Activated T-helper 9 cell treated with anti-CD3 and anti-CD28 coated beads, Interleukin-2, amount 50 U/mL, for 16 hours (primary cell): Measurements from ENCODE around the gene DMRT2.

Experiments used
- DNase-seq: peaks from one replicate; pipeline ENCODE4 v3.0.0-alpha.2; 2020; ENCODE audit warnings: low read depth

DMRT2 gene

DNA sequence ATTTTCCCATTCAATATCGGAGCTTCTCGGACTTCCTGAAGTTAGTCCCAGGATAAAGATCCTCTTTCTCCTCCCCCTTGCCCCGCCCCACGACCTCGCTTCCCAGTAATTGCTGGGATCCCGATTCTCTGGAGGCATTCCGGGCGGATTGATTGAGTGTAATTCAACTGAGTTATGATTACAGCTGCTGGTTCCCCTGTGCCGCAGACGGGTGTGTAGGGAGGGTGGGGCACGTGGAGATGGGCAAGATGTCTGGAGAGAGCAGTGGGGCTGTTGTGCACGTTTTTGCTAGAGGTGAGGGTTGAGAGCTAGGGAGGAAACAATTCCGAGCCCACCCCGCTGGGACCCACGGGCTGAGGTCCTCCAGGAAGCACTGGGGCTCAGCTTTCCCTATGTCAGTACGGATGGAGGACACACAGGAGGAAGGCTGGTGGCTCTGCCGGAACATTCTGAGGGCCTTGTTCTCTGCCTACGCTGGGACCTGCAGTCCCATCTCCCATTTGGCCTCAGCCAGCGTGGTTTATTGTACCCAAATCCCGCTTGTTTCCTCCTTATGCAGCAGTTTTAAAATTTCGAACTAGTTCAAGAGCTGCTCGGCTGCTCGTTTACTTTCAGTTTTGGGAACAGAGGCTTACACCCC is 2.4 kb upstream of the DMRT2 start:
- no peak for DNase-seq

DNA sequence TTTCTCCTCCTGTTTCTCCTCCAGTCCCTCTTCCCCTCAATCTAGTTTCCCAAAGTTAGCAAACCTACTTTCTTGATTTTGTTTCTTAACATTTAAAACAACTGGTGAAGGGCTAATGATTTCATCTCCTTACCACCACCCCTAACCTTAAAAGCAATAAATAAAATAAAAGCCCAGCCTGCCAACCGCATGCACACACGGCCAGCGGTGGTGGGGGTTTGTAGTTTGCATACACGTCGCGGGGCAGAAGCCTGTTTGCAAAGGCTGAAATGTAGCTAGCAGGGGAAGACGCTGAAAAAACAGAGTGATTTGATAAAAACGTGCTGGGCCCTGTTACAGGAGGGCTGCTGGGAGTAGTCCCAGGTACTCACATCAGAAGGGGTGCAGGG is 1.9 kb upstream of the DMRT2 start:
- no peak for DNase-seq

DNA sequence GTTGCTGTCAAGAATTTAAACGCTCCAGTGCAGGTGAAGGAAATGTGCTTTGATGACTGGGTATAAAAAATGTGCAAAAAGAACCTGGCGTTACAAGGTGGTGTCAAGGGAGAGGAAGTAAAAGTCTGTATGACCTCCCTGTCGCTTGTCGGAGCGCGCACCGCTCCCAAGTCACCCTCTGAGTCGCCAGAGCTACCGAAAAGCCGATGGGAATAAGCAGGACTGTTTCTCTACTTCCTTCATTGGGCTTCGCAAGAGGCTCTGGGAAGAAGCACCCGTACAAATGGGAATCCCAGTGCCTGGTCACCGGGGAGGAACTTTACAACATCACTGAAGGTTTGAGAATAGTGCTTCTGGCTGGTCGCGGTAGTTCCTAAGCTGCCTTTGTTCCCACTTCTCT is 1.3 kb upstream of the DMRT2 start:
- DNase-seq = no peak

DNA sequence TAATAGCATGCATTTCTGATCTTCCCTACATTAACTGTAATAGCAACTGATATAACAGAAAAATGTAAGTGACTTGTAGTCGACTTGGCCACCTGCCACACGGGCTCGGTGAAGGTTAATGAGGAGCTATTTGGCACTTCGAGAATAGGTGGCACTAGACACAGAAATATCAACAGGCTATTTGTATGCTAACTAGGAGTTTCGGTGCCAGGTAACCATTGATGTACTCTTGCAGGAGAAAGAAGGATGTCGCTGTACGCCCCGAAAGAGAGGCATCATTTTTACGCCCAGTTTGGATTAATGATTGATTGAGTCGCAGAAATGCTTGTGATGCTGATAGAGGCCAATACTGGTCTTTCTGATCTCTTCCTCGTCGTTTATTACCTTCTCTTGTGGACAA is 516 bp upstream of the DMRT2 start:
- no peak for DNase-seq

DNA sequence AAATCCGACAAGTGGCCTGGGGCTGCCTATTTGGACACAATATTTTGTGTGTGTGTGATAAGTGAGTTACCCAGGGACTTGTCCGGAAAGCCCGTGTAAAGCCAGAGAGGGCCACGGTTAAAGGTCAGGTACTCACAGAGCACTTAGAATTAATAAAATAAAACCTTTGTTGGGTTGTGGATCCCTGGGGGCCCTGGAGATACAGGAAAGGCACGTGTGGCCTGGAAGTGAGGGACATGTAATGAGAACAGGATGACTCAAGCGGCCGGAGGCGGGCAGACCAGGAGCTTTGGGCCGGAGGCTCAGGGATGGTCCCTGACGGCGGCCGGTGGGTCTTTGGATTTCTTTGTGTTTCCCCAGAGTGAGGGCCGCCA is 1.0 kb downstream of the DMRT2 start:
- DNase-seq = no peak

DNA sequence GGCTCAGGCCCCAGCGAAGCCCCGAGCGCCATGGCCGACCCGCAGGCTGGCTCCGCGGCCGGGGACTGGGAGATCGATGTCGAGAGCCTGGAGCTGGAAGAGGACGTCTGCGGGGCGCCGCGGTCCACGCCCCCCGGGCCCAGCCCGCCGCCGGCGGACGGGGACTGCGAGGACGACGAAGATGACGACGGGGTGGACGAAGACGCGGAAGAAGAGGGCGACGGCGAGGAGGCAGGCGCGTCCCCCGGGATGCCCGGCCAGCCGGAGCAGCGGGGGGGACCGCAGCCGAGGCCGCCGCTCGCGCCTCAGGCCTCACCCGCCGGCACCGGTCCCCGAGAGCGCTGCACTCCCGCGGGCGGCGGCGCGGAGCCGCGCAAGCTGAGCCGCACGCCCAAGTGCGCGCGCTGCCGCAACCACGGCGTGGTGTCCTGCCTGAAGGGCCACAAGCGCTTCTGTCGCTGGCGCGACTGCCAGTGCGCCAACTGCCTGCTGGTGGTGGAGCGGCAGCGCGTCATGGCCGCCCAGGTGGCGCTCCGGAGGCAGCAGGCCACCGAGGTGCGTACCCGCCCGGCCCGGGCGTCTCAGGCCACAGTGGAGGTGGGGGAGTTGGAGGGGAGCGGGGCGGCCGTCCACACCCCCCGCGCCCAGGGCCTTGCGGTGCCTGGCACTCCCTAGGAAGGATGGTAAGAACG is 1.6 kb downstream of the DMRT2 start:
- no peak for DNase-seq

DNA sequence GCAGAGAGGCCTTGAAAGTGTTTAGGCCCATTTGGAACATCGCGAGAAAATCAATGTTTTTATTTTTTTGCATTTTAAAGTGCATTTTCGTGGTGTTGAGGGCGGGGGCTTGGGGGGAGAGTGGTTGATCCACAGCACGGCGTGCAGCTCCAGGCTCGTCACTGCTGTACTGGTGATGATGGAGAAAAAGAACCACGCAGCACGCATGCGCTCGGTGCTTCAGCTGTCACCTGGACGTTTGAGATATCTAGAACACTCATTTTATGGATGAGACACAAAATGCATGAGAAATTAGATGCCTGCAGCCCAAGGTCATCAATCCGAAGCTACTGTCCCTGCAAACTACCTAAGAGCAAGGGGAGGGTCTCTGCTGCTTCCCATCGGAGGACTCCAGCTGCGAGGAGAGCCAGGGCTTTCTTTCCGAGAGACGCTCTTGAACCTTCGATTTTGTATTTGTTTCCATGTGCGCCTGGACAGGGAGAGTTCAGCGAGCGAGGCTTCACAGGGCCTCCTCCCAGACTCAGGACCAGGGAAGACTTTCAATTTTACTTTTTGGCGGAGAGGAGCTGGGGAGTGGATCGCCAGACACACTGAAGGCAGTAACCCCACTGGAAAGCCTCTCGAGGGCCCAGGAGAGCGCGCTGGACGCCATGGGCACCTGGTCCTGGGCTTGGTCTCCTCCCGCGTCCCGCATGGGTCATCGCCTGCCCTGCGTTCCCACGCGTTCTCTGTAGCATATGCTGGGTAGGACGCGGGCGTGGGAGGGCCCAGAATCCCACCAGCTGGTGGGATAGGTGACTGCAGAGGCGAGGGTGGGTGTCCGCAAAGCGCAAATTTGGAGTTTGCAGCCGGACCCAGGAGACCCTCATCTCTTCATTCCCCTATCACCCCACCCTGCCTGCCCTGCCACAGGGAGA is 2.5 kb downstream of the DMRT2 start:
- no peak for DNase-seq

DNA sequence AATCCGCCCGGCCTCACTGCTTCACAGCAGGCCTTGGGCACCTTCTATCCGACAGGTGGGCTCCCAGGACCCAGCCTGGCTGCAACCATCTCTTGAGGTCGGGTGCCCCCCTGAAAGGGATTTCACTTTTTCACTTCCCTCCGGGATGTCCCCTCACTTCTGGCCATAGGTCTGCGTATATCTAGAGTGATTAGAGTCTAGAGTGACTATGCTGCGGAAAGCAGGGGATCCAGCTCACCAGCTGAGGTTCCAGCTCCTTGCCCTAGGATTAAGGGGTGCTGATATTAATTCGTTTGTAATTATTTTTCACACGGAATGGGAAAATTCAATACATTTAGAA is 3.1 kb downstream of the DMRT2 start:
- no peak for DNase-seq

DNA sequence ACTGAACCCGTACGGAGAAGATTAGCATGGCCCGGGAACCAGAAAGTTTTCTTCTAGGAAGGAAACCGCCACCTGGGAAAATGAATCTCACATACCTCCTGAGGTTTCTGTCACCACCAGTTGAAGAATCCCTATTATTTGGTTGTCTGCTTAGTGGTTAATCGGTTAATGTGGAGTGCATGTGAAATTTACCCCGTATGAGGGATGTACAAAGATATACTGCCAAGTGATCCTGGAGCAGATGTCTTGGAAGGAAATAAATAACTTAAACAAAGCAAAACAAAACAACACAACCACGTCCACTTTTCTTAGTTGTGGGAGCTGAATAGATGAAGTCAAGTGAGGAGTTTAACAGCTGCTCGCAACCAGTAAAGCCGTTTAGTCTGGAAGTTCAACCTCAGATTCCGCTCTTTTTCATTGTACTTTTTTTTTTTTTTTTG is 3.8 kb downstream of the DMRT2 start:
- DNase-seq = no peak

DNA sequence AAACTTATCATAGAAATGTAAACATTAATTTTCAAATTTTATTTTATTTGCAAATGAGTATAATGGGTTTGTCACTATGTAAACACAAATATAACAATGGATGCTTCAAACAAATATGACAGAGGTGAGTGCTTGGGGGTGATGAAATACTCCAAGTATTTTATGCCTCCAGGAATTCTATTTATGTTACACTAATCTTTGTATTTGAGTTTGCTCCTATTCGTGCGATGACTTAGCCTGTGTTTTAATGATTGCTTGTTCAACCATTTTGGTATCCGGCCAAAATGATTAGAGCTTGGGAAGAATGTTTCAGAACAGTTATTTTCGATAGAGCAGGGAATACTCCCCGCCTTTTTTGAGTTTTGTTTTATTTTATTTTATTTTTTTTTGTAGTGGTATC is 5.0 kb downstream of the DMRT2 start:
- DNase-seq = no peak

DNA sequence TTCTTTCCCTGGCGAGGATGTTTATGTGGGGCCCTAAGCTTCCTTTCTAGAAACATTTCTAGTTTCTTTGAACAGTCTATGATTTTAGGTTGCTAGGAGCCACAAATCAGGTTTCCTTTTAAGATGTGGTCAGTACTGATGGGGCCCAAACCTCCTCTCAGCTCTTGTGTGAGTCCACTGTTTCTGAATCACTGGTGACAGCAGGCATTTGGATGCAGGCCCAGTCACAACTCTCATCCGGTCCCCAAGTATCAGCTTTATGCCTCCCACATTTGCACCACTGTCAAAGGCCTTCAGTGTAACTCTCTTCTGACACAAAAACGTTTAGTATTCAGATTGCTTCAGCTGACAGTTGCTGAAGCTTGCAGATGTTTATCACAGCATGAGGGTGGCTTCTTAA is 7.8 kb downstream of the DMRT2 start:
- no peak for DNase-seq

DNA sequence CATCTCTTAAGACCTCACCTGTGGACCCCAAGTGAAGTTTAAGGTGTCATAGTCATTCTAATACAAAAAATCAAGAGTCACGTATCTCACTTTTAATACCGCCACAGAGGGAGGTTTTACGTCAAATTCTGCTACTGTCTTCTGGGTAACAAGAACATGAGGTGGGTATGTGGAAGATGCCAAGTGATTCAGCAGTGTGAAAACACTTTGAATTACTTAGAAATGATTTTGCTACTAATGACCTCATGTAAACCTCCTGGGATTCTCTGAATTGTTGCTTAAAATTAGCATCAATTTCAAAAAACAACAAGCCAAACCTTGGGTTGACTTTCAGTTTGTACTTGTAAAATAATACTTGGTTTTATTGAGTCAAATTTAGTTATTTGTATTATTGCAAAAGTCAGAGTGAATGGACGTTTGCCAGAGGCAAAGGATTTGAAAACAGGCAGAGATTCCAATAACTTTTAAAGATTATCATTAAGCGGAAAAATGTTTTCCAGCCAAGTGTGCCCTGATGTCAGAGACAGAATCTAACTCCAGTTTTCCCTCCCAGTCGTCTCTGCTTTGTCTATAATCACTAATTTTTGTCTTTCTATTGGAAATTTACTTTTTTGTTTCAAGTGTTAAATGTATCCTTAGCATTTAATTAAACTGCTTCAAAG is 8.8 kb downstream of the DMRT2 start:
- no peak for DNase-seq

DNA sequence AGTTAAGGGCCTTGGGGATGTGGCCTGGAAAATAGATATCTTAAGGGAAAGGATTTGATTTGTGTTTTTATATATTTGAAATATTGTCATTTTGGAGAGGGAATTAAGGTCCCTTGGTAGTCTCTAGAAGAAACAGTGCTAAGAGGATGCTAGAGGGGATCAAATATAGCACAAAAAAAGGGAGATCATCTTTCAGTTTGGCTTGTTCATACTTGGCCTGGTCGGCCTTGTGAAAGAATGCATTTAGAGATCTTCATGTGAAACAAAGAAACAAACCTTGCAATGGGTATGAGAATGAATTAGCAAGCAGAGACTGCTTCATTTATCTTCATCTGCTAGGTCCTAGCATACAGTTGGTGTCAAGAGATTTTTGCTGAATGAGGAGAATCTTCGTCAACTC is 15.0 kb downstream of the DMRT2 start:
- DNase-seq = no peak

DNA sequence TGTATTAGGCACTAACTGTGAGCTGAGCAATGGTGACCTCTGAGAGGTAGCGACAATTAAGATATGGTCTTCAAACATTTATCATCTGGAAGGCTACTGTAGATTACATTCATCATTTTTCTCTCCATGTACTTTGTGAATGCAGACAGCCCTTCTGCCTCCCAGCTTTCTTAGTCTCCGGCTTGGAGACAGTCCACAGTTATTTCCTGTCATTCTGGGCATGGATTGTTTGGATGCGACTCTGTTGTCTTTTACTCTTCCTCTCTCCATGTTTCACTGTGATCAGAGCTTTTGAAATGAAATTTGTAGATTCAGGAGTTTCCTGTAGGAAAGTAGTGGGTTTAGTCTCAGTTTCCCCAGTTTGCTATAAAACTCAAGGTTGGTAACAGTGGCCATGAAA is 20.5 kb downstream of the DMRT2 start:
- no peak for DNase-seq

DNA sequence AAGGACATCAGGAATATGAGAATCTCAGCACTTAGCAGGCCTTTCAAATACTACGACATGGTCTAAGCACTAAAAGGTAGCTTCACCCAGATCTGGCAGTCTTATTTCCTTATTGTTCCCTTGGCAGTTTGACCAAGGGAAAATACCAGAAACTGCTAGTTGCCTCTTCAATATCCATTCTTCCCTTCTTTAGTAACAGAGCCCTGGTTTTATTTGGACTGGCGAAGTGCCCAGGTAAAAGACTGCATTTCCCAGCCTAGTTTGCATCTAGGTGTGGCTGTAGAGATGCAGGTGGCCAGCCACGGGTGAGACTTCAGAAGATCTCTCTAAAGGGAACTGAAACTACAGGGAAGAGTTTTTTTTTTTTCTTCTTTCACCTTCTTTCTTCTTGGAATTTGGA is 21.6 kb downstream of the DMRT2 start:
- no peak for DNase-seq

DNA sequence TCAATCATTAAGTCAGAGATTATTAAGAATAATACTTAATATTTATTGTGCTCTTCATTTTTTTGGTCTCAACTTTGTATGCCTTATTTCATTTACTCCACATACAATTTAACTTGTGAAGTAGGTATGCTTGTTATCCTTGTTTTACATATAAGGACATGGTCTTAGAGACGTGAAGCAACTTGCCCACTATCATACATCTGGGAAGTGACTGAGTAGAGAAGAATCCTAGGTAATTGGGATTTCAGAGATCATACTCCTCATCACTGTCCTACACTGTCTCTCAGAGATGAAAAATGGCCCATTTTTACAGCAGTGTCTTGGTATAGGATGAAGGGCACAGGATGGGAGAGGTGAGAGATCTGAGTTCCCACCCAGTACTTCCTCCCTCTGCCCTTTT is 23.3 kb downstream of the DMRT2 start:
- DNase-seq = no peak

DNA sequence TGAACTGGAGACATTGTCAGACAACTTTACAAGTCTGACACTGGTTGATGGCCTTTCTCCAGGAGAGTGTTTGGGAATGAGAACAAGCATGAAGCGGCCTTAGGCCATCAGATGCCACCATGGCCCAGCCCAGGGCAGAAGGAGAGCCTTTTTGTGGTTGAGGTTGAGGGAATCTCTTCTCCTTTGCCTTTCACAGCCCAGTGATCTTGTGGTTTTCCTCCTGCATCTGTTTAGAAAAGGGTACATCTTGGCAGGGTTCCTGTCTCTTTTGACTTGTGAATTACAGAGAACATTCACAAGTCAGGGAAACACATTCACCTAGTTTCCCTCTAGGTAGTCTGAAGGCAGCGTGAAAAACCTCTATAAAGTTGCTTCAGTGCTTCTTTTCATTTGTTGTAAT is 27.5 kb downstream of the DMRT2 start:
- no peak for DNase-seq

DNA sequence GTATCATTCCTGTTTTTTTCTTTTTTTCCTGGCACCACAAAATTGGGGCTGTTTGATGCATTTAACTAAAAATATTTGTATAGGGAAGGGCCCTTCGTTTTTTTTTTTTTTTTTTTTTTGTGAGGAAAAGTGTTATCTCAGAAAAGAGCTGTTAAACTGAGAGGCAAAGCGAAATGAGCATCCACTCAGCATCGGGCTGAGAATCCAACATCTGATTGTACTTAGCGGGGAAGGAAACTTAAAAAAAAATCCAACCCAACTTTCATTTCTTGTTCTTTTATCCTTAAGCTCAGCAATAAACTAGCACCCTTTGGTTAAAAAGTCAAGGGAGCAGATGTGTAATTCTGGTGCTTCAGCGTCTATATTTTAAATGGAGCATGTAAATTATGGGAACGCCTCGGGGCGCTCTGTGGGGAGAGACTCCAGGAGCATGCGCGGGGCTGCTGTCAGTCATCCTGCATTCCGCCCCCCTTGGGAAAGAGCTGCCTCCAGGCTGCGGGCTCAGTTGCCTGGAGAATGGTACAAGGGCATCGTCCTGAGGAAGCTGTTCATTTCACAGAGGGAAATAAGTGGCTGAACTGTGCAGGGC is 33.3 kb downstream of the DMRT2 start:
- no peak for DNase-seq

DNA sequence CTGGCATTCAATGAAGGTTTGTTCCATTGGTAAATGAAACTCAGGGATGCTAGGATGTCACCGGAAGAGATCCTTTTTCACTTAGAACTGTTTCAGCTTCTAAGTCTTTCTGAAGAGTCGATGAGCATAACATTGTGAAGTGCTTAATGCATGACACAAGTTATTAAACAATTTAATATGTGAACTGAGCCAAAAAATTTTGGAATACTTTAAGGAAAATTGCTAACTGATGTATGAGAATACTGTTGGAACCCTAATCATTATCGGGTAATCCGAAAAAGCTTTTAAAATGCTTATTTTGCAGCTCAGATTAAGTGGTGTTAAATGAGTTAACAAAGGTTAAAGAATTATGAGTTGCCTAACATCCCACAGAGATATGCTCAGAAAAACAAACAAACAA is 34.9 kb downstream of the DMRT2 start:
- no peak for DNase-seq

DNA sequence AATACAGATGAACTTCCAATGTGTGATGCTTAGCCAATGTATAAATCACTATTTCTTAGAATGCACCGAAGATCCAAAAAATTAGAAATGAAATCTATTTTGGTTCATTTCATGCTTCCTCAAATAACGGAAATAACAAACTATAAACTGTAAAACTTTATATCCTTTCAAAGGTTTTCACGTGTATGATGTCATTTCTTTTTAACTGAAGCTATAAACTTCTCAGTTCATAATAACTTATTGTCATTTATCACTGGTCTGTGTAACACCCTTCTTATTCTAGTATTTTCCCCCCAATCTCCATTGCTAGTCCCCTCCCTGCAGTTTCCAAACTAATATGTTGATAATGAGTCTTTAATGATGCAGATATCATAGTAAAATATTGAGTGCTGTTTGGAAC is 36.4 kb downstream of the DMRT2 start:
- no peak for DNase-seq

DNA sequence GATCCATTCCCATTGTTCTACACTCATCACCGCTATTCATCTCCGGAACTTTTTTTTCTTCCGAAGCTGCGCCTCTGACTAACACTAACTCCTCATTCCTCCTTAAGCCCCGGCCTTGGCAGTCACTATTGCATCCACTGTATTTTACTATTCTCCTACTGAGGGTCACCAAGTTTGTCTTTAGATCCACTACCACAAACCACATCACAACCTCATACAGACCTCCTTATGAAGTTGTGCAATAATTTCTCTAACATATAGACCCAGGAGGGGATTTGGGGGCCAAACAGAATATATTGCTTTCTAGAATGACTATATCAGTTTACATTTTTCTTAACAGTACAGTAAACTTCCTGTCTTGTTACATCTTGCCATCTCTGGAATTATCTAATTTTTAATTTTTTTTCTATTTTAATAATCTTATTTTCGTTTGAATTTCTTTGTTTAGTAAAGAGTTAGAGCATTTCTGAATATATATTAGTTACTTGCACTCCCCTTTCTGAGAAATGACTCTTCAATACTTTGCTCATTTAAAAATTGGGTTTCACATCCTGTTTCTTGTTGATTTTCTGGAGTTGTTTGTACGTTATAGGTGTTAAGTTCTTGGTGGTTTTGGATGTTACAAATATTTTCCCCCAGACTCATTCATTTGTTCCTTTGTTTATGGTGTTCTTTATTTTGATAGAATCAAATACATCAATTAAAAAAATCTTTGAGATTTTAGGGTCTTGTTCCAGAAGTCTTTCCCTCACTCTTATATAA is 37.1 kb downstream of the DMRT2 start:
- no peak for DNase-seq

DNA sequence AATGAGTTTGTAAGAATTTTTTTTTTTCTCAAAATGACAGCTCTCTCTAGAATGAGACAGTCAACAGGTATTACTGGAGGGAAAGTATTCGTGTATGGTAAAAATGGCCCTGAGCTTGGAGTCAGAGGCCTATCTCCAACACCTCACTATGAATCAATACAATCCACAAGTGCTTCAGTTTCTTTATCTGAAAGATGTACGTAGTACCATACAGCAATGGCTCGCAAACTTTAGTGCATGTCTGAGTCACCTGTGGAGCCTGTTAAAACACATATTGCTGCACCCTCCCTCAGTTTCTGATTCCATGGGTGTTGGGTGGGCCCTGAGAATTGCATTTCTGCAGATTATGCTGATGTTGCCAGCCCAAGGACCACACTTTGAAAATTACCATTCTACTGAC is 44.6 kb downstream of the DMRT2 start:
- DNase-seq = no peak
